ENCODE results near the gene TMEM134.
A peak's percentile ranks its signal among the peaks of the same experiment; 100 is the strongest.
"Not testable (repeated sequence)": the region's sequence is repeated elsewhere in the genome, so short reads cannot be mapped to it uniquely, and the experiment has no call there.

Gene TMEM134

DNA sequence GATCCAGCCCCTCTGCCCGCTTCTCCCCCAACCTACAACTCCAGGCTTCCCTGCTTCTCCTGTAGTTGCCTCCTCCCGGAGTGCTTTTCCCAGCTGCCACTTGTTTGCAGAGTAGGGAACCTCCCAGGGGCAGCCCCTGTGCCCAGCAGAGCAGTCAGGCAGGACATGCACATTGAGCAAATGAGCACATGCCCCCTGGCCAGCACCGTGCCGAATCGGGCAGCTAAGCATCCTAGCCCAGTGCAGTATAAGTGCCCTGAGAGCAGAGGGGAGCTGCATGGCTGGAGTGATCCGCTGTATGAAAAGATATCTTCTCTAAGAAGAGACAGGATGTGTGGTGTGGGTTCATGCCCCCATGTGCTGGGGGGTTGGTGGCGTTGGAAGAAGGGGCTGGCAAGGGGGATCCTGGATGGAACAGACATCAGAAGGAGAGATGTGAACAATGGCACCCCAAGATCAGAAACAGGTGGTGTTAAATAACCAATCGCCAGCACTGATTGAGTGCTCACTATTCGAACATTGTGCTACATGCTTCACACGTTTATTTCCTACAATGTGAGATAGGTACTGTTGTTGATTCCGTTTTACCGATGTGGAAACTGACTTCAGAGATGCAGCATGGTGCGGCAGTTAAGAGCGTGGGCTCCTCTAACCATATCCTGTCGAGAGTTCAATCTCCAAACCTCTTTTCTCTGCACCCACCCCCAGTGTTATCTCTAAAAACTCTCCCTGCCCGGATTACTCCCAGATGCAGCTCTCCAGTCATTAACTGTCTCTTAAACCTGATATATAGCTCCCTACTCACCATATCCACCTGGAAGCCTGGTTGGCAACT is 15.0 kb upstream of the TMEM134 start:
- DNase-seq, result peak; percentile 25

DNA sequence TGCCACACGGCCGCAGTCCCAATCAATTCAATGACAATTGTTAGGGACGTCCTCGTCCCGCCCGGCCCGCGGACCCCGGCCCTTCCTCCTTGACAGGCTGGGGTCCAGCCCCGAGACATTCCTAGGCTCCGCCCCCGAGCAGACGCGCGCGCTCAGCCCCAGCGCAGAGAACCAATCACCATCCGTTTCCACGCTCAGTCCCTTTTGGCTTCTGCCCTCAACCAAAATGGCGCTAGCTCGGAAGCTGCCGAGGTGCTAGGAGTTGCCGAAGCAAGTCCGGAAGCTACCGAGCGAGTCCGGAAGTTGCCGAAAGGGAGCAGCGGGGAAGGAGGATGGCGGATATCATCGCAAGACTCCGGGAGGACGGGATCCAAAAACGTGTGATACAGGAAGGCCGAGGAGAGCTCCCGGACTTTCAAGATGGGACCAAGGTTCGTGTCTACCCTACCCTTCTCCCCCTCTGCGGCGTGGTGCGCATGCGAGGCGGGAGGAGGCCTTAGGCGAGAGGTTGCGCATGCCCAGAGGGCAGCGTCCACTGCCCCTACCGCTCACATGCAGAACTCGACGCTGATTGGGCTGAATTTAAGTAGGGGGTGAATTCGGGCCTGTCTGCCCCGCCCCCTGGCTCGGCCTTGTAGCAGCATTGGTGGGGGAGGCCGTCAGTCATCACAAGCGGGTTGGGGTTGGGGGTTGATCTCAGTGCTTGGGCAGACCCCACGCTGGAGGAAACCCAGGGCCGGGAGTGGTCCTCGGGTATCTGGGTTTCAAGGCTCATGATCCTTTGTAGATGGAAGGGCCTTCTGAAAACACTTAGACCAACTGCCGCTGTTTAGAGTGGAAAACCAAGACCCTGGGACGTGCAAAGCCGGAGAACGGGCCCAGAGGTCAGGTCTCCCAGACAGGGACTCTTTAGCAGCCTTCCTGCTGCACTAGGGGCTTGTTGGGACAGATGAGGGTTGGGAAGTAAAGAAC is 14.1 kb upstream of the TMEM134 start, which contains the start of gene AIP:
TSS of gene AIP (plus strand) at position 200 of the 972 bp plus-strand sequence. CDS start at position 333, 133 bp downstream.
- DNase-seq, result peak; percentile 99

- DNase-seq, result no peak
These were observed 13.3 kb upstream of the TMEM134 start for GRCh38 chr11:67482275-67482826.

- not testable (repeated sequence) for DNase-seq
These were observed 8.4 kb upstream of the TMEM134 start for GRCh38 chr11:67477344-67478050.

GRCh38 chr11:67476692-67477091 is 7.6 kb upstream of the TMEM134 start:
- DNase-seq, result peak; percentile 28

- DNase-seq, result no peak
These were observed 3.8 kb upstream of the TMEM134 start for GRCh38 chr11:67472882-67473281.

- no peak for DNase-seq
These were observed 1.4 kb upstream of the TMEM134 start for GRCh38 chr11:67470337-67471002.

DNA sequence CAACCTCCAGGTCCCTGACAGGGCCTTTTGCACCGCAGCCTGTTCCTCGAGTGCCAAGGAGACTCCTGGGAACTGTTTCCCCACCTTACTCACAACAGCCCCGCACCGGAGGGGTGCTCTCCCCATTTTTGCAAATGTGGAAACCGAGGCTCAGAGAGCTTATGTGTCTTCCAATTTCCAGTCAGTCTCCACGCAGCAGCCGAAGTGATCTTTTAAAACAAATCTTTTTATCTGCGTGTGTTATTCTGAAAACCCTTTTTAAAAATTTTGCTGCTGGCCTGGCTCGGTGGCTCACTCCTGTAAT is 409 bp upstream of the TMEM134 start:
- DNase-seq, result no peak

DNA sequence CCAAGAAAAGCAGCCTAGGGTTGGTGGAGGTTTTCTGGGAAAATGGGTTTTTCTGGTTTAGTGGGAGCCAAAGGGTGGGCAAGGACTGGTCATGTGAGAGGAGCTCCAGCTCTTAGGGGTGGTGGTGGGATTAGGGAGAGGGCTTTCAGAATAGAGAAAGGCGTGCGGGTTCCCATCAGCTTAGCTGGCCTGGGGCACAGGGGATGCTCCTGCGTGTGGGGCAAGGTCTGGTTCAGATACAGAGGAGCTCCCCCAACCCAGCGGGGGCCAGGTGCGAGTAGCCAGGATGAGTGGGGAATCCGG is 644 bp downstream of the TMEM134 start:
- no peak for DNase-seq

DNA sequence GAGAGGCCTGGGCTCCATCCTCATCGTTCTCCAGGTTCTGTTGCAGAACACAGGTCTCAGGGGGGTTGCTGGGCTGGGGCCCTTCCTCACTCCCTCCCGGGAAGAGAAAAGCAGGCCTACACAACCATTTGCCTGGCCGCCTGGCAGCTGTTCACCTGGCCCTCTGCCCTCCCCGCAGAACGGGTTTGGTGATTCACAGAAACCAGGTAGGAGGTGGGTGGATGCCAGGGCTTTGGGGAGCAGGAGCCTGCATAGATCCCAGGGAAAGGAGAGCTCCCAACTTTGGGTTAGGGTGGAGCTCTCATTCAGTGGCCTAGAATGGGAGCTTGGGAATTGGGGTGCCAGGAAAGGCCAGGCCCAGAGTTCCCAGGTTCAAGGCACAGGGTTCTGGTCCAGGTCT is 995 bp downstream of the TMEM134 start:
- DNase-seq, result no peak

- DNase-seq, result no peak
These were observed 1.9 kb downstream of the TMEM134 start for GRCh38 chr11:67466962-67467771.

- DNase-seq, result no peak
These were observed 2.7 kb downstream of the TMEM134 start for GRCh38 chr11:67466367-67466766.

DNA sequence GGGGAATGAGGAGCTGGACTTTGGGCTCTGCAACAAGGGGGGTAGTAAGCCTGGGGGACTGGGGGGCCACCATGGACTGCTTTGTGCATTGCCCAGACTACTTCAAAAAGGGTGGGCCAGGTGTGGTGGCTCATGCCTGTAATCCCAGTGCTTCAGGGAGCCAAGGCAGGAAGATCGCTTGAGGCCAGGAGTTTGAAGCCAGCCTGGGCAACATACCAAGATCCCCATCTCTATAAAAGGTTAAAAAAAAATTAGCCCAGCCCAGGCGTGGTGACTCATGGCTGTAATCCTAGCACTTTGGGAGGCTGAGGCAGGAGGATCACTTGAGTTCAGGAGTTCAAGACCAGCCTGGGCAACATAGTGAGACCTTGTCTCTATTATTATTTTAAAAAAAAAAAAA is 3.5 kb downstream of the TMEM134 start:
- peak; percentile 53 for DNase-seq

GRCh38 chr11:67465189-67465510 is 3.9 kb downstream of the TMEM134 start:
- DNase-seq, result no peak

DNA sequence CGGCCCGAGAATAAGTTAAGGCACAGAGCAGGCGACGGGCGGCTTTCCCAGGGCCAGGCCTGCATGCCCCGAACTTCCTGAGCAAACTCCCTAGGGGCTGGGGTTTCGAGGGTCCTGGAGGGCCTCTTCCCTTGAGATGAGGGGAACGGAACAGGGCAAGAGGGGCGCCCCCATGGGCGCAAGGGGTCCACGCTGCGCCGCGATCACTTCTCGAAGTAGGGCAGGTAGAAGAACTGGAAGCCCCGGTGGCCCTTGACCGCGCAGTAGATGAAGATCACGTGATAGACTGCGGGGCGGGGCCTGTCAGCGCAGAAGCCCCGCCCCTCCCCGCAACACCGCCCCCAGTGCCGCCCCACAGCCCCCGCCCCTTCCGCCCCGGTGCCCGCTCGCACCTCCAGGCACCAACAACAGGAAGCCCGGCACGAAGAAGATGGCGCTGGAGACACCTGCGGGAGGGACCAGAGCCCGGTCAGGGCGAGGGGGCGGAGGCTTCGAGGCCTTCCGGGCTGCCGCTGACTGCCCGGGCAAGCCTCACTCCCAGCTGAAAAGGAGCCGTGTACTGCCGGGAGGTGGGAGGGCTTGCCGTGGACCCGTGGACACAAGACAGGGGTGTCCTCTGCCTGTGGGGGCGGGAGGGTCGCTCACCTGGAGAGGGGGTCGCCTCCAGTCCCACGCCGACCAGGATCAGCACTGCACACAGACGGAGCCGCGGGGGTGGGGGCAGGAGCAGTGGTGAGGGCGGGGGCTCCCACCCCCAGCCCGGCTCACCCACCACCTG is 4.5 kb downstream of the TMEM134 start:
- peak; percentile 86 for DNase-seq

GRCh38 chr11:67463680-67464410 is 5.2 kb downstream of the TMEM134 start:
- peak; percentile 25 for DNase-seq

DNA sequence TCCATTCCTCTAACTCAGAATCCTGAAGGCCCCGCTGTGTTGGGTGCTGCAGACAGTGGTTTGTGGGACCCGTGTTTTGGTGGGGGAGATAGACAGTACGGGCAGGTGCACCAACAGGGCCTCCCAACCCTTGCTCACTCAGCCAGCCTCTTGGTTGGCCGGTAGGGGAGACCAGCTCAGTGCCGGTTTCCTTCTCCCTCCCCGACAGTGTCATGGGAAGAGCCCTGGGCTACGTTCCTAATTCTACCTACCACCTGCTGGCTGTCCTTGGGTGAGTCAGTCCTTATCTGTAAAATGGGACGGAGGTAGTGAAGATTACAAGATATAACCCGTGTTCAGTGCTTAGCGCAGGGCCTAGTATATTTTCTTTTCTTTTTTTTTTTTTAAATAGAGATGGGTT is 5.9 kb downstream of the TMEM134 start:
- no peak for DNase-seq

DNA sequence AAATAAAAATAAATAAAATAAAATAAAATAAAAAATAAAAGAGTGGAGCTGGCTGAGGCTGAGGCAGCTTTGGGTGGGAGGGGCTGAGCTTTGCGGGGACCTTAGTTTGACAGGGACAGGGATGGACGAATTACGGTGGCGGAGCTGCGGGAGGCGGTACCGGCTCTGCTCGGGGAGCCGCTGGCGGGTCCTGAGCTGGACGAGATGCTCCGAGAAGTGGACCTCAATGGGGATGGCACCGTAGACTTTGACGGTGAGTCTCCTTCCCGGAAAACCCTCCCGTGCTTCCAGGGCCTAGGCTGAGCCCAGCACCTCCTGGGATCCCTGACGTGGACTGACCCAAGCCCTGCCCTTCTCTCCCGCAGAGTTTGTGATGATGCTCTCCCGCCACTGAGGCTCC is 10.8 kb downstream of the TMEM134 start:
- no peak for DNase-seq

DNA sequence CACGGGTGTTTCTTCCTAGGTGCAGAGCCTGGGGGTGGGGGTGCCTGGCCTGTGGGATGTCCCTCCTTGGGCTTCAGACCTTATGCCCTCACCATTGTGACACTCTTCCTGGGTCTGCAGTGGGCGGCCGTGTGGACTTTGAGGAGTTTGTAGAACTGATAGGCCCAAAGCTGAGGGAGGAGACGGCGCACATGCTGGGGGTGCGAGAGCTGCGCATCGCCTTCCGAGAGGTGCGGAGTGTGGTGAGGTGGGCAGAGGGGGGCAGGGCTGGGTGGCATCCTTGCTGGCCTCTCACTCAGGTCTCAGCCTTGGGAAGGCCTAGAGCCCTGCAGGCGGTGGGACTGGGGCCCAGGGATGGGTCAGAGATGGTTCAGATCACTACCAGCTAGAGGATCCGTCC is 11.6 kb downstream of the TMEM134 start:
- DNase-seq, result no peak

DNA sequence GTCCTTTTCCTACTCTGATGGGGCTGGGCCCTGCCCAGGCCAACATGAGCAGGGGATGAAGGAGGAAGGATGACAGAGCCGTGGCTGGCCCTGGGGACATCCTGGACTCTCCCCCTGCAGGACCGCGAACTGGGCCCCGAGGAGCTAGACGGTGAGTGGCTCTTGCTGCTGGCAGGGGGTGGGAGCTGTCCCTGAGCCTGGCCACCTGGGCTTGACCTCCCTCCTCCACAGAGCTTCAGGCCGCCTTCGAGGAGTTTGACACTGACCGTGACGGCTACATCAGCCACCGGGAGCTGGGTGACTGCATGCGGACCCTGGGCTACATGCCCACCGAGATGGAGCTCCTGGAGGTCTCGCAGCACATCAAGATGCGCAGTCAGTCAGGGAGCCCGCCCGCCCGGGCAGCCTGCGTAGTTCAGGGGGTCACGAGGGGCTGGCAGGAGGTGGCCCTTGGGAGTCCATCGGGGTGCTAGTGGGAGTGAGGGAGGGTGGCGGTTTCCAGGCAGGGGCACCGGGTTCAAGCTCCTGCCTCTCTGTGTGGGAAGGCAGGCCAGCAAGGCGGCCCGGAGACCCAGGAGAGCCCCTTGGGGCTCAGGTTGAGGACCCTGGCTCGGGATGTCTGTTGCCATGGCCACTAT is 12.9 kb downstream of the TMEM134 start:
- no peak for DNase-seq
